Stimulated activated CD4-positive, alpha-beta T cell treated with anti-CD3 and anti-CD28 coated beads, Interleukin-4, amount 100 ng/mL, for 1 hour (primary cell): ENCODE measurements around the gene TSGA10.
A peak's percentile ranks its signal among the peaks of the same experiment; 100 is the strongest.
"Not testable (repeated sequence)": the region's sequence is repeated elsewhere in the genome, so short reads cannot be mapped to it uniquely, and the experiment has no call there.

Source experiments
- DNase-seq: peaks from one replicate; pipeline ENCODE4 v3.0.0-alpha.2; 2020

Gene TSGA10

GRCh38 chr2:99152199-99152895, 2.4 kb downstream of the TSGA10 start:
- DNase-seq = no peak

- no peak for DNase-seq
Measured at GRCh38 chr2:99150706-99151105, 4.0 kb downstream of the TSGA10 start.

GRCh38 chr2:99141110-99142108, 13.3 kb downstream of the TSGA10 start, which contains the start of gene C2orf15:
TSS of gene C2orf15 (plus strand) at chr2:99141707. CDS start at chr2:99150559, 8,852 bp downstream.
- peak; percentile 96 for DNase-seq

GRCh38 chr2:99140860-99141109, 14.0 kb downstream of the TSGA10 start:
- DNase-seq = no peak

- no peak for DNase-seq
Measured at GRCh38 chr2:99140056-99140859, 14.5 kb downstream of the TSGA10 start.

GRCh38 chr2:99139003-99139402, 15.7 kb downstream of the TSGA10 start:
- DNase-seq = no peak

GRCh38 chr2:99135044-99135556, 19.6 kb downstream of the TSGA10 start:
- not testable (repeated sequence) for DNase-seq

GRCh38 chr2:99127981-99128380, 26.8 kb downstream of the TSGA10 start:
- no peak for DNase-seq

- no peak for DNase-seq
Measured at GRCh38 chr2:99112617-99113016, 42.1 kb downstream of the TSGA10 start.

- no peak for DNase-seq
Measured at GRCh38 chr2:99111945-99112344, 42.8 kb downstream of the TSGA10 start.

GRCh38 chr2:99111236-99111635, 43.5 kb downstream of the TSGA10 start:
- DNase-seq = no peak

GRCh38 chr2:99106913-99107312, 47.8 kb downstream of the TSGA10 start:
- DNase-seq = no peak

GRCh38 chr2:99104006-99104405, 50.7 kb downstream of the TSGA10 start:
- DNase-seq = no peak

- no peak for DNase-seq
Measured at GRCh38 chr2:99101697-99102096, 53.0 kb downstream of the TSGA10 start.

- no peak for DNase-seq
Measured at GRCh38 chr2:99096728-99097127, 58.0 kb downstream of the TSGA10 start.

GRCh38 chr2:99088017-99088416, 66.7 kb downstream of the TSGA10 start:
- no peak for DNase-seq

- DNase-seq = no peak
Measured at GRCh38 chr2:99086385-99086784, 68.4 kb downstream of the TSGA10 start.

- no peak for DNase-seq
Measured at GRCh38 chr2:99085421-99085820, 69.3 kb downstream of the TSGA10 start.

- DNase-seq = no peak
Measured at GRCh38 chr2:99084256-99084655, 70.5 kb downstream of the TSGA10 start.

GRCh38 chr2:99081891-99082290, 72.9 kb downstream of the TSGA10 start:
- DNase-seq = no peak

GRCh38 chr2:99079226-99079625, 75.5 kb downstream of the TSGA10 start:
- no peak for DNase-seq

GRCh38 chr2:99072551-99072950, 82.2 kb downstream of the TSGA10 start:
- no peak for DNase-seq
